Peyer's patch (tissue), 4 donors: ENCODE measurements around the gene F12.
A peak's percentile ranks its signal among the peaks of the same experiment; 100 is the strongest.

Experiments
- POLR2A ChIP-seq, 2 donors: fragments of 450-650 bp; IDR thresholded peaks; one replicate each; pipeline ENCODE4 v1.5.1; 2017; ENCODE audit warnings: antibody characterized with exemption in 2 of 2, mild to moderate bottlenecking in 2 of 2, moderate library complexity in 2 of 2
- TF ChIP-seq, protein P1 (sequence below), 6 experiments: fragments of 450-650 bp in 4 of 6; fragments of 200-600 bp in 2 of 6; sonication (generic) in 1 of 6; IDR thresholded peaks; one replicate each; pipeline ENCODE4 v1.5.1; 2017 to 2019; ENCODE audit warnings: antibody characterized with exemption in 6 of 6, mild to moderate bottlenecking in 3 of 6, moderate library complexity in 1 of 6

DNA sequence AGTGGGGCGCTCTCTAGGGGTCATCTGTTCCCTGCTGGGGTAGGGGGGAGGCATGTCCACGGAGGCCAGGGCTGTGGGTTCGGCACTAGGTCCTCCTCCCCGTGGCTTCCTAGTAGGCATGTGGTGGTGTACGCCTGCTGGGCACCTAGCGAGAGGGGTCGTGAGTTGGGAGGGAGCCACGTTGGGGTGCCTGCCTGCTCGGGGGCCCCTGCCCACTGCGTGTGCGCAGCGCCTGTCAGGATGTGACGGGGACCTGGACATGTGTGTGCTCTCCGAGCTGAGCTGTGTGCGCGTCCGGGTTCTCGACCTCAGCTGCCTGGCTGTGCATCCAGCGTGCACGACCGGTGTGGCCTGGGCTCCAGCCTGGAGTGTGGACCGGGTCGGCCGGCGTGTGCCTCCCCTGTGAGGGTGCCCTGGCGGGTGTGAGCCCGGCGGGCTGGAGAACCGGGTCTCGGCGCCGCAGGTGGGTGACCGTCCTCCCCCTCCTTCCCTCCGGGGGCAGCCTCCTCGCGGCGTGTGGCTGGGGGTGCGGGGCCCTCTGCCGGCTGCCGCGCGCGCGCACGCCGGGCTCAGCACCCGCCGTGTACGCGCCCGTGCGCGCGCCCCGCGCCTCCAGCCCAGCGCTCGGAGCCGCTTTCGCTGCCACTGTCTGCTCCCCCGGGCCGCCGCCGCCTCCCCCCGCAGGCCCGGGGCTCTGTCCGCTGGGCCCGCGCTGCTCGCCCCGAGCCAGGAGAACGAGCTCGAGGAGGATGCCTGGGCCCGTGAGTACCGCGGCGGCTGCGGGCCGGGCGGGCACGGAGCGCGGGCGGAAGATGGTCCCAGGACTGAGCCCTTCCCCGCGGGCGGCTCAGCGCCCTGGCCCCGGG lies 37.1 kb upstream of the F12 start, which contains the start of gene PRR7:
- TF ChIP-seq, protein P1, sequence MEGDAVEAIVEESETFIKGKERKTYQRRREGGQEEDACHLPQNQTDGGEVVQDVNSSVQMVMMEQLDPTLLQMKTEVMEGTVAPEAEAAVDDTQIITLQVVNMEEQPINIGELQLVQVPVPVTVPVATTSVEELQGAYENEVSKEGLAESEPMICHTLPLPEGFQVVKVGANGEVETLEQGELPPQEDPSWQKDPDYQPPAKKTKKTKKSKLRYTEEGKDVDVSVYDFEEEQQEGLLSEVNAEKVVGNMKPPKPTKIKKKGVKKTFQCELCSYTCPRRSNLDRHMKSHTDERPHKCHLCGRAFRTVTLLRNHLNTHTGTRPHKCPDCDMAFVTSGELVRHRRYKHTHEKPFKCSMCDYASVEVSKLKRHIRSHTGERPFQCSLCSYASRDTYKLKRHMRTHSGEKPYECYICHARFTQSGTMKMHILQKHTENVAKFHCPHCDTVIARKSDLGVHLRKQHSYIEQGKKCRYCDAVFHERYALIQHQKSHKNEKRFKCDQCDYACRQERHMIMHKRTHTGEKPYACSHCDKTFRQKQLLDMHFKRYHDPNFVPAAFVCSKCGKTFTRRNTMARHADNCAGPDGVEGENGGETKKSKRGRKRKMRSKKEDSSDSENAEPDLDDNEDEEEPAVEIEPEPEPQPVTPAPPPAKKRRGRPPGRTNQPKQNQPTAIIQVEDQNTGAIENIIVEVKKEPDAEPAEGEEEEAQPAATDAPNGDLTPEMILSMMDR (IDR thresholded peaks at IDR 0.05): peak in 4 of 6 experiments; percentile 7 to 40 (median 29)
- no peak for TF ChIP-seq POLR2A (IDR thresholded peaks at IDR 0.05)
